ENCODE data around the gene CAPN15. TPM values are rescaled to one million over a fixed set of nuclear protein-coding genes. Genes with fewer than 3 reads are reported as not detected.
A peak's percentile ranks its signal among the peaks of the same experiment; 100 is the strongest.

Gene CAPN15
- total RNA-seq, 1 donor from 2014 or later = 9.9 TPM

DNA sequence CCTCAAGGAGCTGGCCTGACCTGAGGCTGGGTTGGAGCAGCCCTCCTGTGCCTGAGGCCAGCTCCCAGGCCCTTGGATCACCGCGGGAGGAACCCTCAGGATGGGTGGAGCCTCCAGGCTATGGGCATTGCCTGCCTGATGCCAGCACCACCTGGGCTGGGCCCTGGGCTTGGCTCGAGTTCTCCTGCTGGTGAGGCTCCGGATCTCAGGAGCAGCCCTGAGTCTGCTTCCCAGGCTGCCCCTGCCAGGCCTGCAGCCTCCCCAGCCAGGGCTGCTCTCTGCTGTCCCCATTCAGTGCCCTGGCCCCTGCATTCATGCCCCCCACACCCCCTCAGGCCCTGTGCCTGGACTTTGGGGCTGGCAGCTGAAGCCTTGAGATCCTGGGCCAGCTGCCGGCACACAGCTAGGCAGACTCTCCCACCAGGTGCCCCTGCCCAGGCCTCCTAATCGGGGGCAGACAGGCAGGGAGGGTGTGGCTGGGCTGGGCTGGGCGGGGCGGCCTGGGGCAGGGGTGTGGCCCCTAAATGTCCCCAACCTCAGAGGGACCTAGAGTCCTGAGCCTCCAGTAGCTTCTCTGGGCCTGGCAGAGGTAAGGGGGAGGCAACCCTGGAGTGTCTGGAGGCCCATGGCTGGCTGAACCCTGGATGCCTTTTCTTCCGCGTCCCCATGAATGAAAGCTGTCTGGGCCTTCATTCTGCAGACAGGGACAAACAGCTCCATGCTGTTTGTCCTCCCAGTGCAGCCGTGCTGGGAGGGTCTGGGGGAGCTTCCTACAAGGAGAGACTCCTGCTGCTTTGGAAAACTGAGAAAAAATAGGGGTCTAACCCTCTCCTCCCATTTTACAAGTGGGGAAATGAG is 41.1 kb downstream of the CAPN15 start:
- H3K9ac ChIP-seq (ENCODE audit: low read depth in 1 of 3, low read length in 3 of 3) = peak overlapping the region; percentile 79 to 86 (median 82)
- H3K4me3 ChIP-seq (ENCODE audit: low read length in 3 of 3) = peak overlapping the region in 2 of 3 donors; percentile 72 to 78
- H3K36me3 ChIP-seq (ENCODE audit: control insufficient read depth in 3 of 3, insufficient read depth in 3 of 3, low read length in 3 of 3) = no peaks in the 10 kb centered on the region
- H3K27me3 ChIP-seq (ENCODE audit: control insufficient read depth in 3 of 3, insufficient read depth in 3 of 3, low read length in 3 of 3) = no peaks in the 10 kb centered on the region
- peak overlapping the region; percentile 56 for H3K27ac ChIP-seq (ENCODE audit: low read depth, low read length)
- H3K9me3 ChIP-seq (ENCODE audit: control insufficient read depth in 3 of 3, low read length in 3 of 3) = no peaks in the 10 kb centered on the region
- H3K4me1 ChIP-seq (ENCODE audit: control insufficient read depth in 3 of 3, insufficient read depth in 3 of 3, low read length in 3 of 3) = peaks cover 25 to 38% (median 35%) of the 10 kb centered on the region in 3 donors

GRCh38 chr16:569445-570254 is 42.1 kb downstream of the CAPN15 start, which contains the start of gene PIGQ:
PIGQ (plus strand) TSS chr16:569968; CDS start chr16:574075, 4,107 bp downstream.
- Histone ChIP-seq H3K9me3 (ENCODE audit: control insufficient read depth in 3 of 3, low read length in 3 of 3) (no peaks in the 10 kb centered on the region), H3K27ac (ENCODE audit: low read depth, low read length) (peak within 1 kb of the TSS; percentile 56), H3K36me3 (ENCODE audit: control insufficient read depth in 3 of 3, insufficient read depth in 3 of 3, low read length in 3 of 3) (peaks cover 1 to 2% (median 1%) of the 10 kb centered on the region in 3 donors), H3K27me3 (ENCODE audit: control insufficient read depth in 3 of 3, insufficient read depth in 3 of 3, low read length in 3 of 3) (no peaks in the 10 kb centered on the region), H3K4me1 (ENCODE audit: control insufficient read depth in 3 of 3, insufficient read depth in 3 of 3, low read length in 3 of 3) (peaks cover 25 to 38% (median 35%) of the 10 kb centered on the region in 3 donors), H3K4me3 (ENCODE audit: low read length in 3 of 3) (peak within 1 kb of the TSS; percentile 78 to 87 (median 79)), H3K9ac (ENCODE audit: low read depth in 1 of 3, low read length in 3 of 3) (peak within 1 kb of the TSS; percentile 82 to 86 (median 83))

DNA sequence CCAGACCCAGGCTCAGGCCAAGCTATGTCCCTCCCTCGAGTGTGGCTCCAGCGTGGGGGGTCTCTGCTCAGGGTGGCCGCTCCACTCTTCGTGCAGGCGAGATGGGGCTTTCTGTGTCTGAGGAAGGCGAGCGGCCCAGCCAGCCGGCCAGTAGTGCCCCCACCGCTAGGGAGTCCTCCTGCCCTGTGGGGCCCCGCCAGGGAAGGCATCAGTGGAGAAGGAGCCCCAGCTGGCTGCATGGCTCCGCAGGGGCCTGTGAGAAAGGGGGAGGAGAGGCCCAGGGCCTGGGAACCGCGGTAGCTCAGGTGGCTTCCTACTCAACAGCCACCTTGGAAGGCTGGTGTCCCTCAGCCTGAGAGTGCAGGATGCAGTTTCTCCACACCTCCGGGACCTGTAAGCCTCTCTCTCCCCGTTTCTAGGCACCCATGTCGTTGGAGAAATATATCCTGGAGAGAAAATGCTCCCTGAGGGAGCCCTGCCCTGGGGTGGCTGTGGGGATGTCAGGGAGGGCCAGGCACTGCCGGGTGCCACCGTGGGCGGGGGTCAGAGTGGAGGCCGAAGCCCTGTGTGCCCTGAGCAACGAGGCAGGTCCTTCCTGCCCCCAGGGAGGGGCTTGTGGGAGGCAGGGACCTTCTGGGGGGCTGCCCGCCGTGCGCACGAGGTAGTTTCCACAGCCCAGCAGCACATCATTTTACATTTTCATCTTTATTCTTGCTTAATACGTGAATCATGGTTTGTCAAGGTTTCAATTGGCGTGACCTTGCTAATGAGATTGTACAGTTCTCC is 45.5 kb downstream of the CAPN15 start:
- H3K27me3 ChIP-seq (ENCODE audit: control insufficient read depth in 3 of 3, insufficient read depth in 3 of 3, low read length in 3 of 3) = no peaks in the 10 kb centered on the region
- H3K27ac ChIP-seq (ENCODE audit: low read depth, low read length) = no peak overlapping the region
- H3K9me3 ChIP-seq (ENCODE audit: control insufficient read depth in 3 of 3, low read length in 3 of 3) = no peaks in the 10 kb centered on the region
- H3K4me1 ChIP-seq (ENCODE audit: control insufficient read depth in 3 of 3, insufficient read depth in 3 of 3, low read length in 3 of 3) = peaks cover 12 to 20% (median 18%) of the 10 kb centered on the region in 3 donors
- H3K36me3 ChIP-seq (ENCODE audit: control insufficient read depth in 3 of 3, insufficient read depth in 3 of 3, low read length in 3 of 3) = peaks cover 2 to 6% (median 5%) of the 10 kb centered on the region in 3 donors
- H3K9ac ChIP-seq (ENCODE audit: low read depth in 1 of 3, low read length in 3 of 3) = no peak overlapping the region
- no peak overlapping the region for H3K4me3 ChIP-seq (ENCODE audit: low read length in 3 of 3)

DNA sequence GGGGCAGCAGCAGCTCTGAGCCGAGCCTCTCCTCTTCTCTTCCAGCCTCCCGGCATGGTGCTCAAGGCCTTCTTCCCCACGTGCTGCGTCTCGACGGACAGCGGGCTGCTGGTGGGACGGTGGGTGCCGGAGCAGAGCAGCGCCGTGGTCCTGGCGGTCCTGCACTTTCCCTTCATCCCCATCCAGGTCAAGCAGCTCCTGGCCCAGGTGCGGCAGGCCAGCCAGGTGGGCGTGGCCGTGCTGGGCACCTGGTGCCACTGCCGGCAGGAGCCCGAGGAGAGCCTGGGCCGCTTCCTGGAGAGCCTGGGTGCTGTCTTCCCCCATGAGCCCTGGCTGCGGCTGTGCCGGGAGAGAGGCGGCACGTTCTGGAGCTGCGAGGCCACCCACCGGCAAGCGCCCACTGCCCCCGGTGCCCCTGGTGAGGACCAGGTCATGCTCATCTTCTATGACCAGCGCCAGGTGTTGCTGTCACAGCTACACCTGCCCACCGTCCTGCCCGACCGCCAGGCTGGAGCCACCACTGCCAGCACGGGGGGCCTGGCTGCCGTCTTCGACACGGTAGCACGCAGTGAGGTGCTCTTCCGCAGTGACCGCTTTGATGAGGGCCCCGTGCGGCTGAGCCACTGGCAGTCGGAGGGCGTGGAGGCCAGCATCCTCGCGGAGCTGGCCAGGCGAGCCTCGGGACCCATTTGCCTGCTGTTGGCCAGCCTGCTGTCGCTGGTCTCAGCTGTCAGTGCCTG is 46.7 kb downstream of the CAPN15 start:
- H3K9ac ChIP-seq (ENCODE audit: low read depth in 1 of 3, low read length in 3 of 3) = no peak overlapping the region

DNA sequence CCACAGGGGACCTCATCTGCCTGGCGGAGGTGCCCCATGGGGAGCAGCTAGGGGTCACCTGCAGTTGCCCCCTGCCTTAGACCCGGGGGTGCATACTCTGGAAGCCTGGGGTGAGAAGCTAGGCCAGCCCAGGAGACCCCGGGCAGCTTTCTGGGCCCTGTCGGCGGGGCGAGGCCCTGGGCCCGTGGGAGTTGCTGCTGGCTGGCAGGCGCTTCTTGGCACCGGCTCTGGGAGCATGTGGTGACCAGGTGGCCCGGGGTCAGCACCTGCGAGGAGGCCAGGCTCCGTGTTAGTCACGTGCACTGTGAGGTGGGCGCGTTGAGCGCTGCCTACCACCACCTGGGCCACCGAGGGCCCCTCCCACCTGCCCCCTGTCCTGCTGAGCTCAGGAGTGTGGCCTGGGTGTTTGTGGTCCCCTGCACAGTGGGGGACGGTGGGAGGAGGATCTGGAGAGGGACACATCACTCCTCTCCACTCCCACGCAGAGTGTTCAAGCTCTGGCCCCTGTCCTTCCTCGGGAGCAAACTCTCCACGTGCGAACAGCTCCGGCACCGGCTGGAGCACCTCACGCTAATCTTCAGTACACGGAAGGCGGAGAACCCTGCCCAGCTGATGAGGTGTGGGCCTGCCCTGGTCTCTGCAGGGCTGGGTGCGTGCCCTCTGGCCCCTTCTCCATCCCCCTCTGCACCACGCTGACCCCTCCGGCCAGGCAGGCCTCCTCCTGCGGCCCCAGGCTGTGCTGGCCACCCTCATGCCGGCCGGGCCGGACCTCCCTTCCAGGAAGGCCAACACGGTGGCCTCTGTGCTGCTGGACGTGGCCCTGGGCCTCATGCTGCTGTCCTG is 48.1 kb downstream of the CAPN15 start:
- Histone ChIP-seq H3K27me3 (ENCODE audit: control insufficient read depth in 3 of 3, insufficient read depth in 3 of 3, low read length in 3 of 3) (no peaks in the 10 kb centered on the region), H3K4me3 (ENCODE audit: low read length in 3 of 3) (no peak overlapping the region), H3K27ac (ENCODE audit: low read depth, low read length) (no peak overlapping the region), H3K9ac (ENCODE audit: low read depth in 1 of 3, low read length in 3 of 3) (no peak overlapping the region), H3K9me3 (ENCODE audit: control insufficient read depth in 3 of 3, low read length in 3 of 3) (no peaks in the 10 kb centered on the region), H3K36me3 (ENCODE audit: control insufficient read depth in 3 of 3, insufficient read depth in 3 of 3, low read length in 3 of 3) (peaks cover 2 to 11% (median 6%) of the 10 kb centered on the region in 3 donors), H3K4me1 (ENCODE audit: control insufficient read depth in 3 of 3, insufficient read depth in 3 of 3, low read length in 3 of 3) (peaks cover 4 to 11% (median 11%) of the 10 kb centered on the region in 3 donors)

More for the DNA sequence above, 46.7 kb downstream of the CAPN15 start:
- H3K27ac ChIP-seq (ENCODE audit: low read depth, low read length) = no peak overlapping the region
- no peaks in the 10 kb centered on the region for H3K9me3 ChIP-seq (ENCODE audit: control insufficient read depth in 3 of 3, low read length in 3 of 3)
- H3K4me1 ChIP-seq (ENCODE audit: control insufficient read depth in 3 of 3, insufficient read depth in 3 of 3, low read length in 3 of 3) = peaks cover 8 to 14% (median 13%) of the 10 kb centered on the region in 3 donors
- H3K4me3 ChIP-seq (ENCODE audit: low read length in 3 of 3) = no peak overlapping the region
- H3K36me3 ChIP-seq (ENCODE audit: control insufficient read depth in 3 of 3, insufficient read depth in 3 of 3, low read length in 3 of 3) = peaks cover 2 to 6% (median 5%) of the 10 kb centered on the region in 3 donors
- H3K27me3 ChIP-seq (ENCODE audit: control insufficient read depth in 3 of 3, insufficient read depth in 3 of 3, low read length in 3 of 3) = no peaks in the 10 kb centered on the region

DNA sequence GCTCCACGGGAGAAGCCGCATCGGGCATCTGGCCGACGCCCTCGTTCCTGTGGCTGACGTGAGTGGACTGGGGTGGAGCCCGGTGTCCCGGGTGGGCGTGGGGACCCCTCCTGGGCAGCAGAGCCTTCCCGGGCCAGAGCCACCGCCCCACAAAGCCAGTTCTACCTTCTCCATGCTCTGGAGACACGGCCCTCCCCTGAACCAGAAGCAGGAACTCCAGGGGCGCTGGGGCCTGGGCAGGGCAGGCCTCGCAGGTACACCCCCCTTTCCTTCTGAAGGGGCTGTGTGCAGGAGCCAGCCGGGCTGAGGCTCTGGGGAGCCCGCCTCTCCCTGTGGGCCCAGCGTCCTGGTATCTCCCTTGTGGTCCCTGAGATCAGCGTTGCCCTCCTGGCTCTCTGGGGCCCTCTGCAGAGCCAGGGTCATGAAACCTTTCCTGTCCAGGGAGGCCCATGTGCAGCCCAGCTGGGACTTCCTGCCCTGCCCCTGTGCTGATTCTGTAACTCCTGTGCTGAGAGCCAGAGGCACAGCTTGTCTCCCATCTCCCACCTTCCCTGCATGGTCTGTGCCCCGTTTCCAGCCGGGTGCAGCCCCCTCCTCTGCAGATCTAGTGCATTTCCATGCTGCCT is 48.8 kb downstream of the CAPN15 start:
- Histone ChIP-seq H3K4me1 (ENCODE audit: control insufficient read depth in 3 of 3, insufficient read depth in 3 of 3, low read length in 3 of 3) (peaks cover 0 to 3% (median 3%) of the 10 kb centered on the region in 3 donors), H3K27me3 (ENCODE audit: control insufficient read depth in 3 of 3, insufficient read depth in 3 of 3, low read length in 3 of 3) (no peaks in the 10 kb centered on the region), H3K4me3 (ENCODE audit: low read length in 3 of 3) (no peak overlapping the region), H3K9ac (ENCODE audit: low read depth in 1 of 3, low read length in 3 of 3) (no peak overlapping the region), H3K9me3 (ENCODE audit: control insufficient read depth in 3 of 3, low read length in 3 of 3) (no peaks in the 10 kb centered on the region), H3K36me3 (ENCODE audit: control insufficient read depth in 3 of 3, insufficient read depth in 3 of 3, low read length in 3 of 3) (peaks cover 2 to 14% (median 6%) of the 10 kb centered on the region in 3 donors), H3K27ac (ENCODE audit: low read depth, low read length) (no peak overlapping the region)

DNA sequence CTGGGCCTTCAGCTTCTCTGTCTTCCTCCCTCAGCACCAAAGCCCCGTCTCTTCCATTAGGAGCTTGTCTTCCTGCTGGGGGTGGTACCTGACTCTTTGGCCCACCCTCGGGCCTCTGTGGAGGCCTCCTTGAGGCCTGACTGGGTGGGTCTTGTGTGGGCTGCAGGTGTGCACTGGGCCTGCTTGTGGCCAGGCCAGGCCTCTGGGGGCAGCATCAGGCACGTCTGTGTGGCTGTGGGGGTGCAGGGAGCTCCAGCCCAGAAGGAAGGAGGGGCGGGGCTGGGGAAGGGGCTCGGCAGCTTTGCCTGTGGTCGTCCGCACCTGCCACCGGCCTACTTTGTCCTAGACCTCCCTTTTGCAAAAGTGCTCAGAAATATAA is 49.3 kb downstream of the CAPN15 start:
- Histone ChIP-seq H3K9me3 (ENCODE audit: control insufficient read depth in 3 of 3, low read length in 3 of 3) (no peaks in the 10 kb centered on the region), H3K27me3 (ENCODE audit: control insufficient read depth in 3 of 3, insufficient read depth in 3 of 3, low read length in 3 of 3) (no peaks in the 10 kb centered on the region), H3K9ac (ENCODE audit: low read depth in 1 of 3, low read length in 3 of 3) (no peak overlapping the region), H3K4me1 (ENCODE audit: control insufficient read depth in 3 of 3, insufficient read depth in 3 of 3, low read length in 3 of 3) (no peaks in the 10 kb centered on the region), H3K4me3 (ENCODE audit: low read length in 3 of 3) (no peak overlapping the region), H3K36me3 (ENCODE audit: control insufficient read depth in 3 of 3, insufficient read depth in 3 of 3, low read length in 3 of 3) (peaks cover 2 to 14% (median 6%) of the 10 kb centered on the region in 3 donors), H3K27ac (ENCODE audit: low read depth, low read length) (no peak overlapping the region)

DNA sequence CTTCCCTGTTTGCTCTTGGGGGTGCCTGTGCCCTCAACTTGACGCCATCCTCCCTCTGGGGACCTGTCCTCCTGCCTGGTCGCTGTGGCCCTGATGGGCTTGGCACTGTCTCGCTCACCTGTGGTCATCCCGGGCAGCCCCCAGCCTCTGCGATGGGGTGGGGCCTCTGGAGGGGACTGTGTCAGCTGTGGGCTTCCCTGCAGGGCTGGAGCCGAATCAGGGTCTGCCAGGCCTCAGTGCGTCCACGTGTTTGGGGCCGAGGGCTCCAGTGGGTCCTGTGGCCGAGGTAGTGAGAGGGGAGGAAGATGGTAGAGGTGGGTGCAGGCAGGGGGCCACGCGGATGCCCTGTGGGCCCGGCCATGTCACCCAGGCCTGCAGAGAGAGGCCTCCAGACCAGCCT is 50.3 kb downstream of the CAPN15 start:
- peak overlapping the region in 1 of 3 donors; percentile 8 for H3K9ac ChIP-seq (ENCODE audit: low read depth in 1 of 3, low read length in 3 of 3)
- H3K27me3 ChIP-seq (ENCODE audit: control insufficient read depth in 3 of 3, insufficient read depth in 3 of 3, low read length in 3 of 3) = no peaks in the 10 kb centered on the region
- H3K4me1 ChIP-seq (ENCODE audit: control insufficient read depth in 3 of 3, insufficient read depth in 3 of 3, low read length in 3 of 3) = peaks cover 0 to 5% (median 5%) of the 10 kb centered on the region in 3 donors
- H3K27ac ChIP-seq (ENCODE audit: low read depth, low read length) = no peak overlapping the region
- no peaks in the 10 kb centered on the region for H3K9me3 ChIP-seq (ENCODE audit: control insufficient read depth in 3 of 3, low read length in 3 of 3)
- peaks cover 2 to 14% (median 6%) of the 10 kb centered on the region in 3 donors for H3K36me3 ChIP-seq (ENCODE audit: control insufficient read depth in 3 of 3, insufficient read depth in 3 of 3, low read length in 3 of 3)
- H3K4me3 ChIP-seq (ENCODE audit: low read length in 3 of 3) = no peak overlapping the region

Measured in skeletal muscle tissue (tissue), 4 donors.